Measurements from ENCODE around the gene SH3D19. TPM values are rescaled to one million over a fixed set of nuclear protein-coding genes. Genes with fewer than 3 reads are reported as not detected.

The SH3D19 gene
- total and polyA plus RNA-seq, 2 experiments from 2014 or later: 16.2 to 18.3 TPM

DNA sequence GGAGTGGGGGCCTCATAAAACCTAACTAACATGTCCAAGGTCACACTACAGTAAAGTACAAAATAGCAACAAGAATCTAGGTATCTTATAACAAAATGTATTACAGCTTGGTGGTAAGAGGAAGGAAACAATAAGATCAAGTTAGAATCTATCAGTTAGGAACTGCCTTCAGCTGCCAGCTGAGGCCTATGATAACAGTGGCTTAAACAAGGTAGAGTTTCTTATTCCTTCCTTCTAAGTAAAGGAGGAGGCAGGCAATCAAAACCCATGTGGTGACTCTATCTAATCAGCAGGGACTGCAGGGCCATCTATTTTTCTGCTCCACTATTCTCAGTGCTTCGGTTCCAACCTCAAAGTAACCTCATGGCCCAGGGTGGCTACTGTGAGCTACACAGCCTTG, 10.9 kb downstream of the SH3D19 start:
- no peak for DNase-seq (ENCODE audit: low read depth in 1 of 2, low spot score in 1 of 2)
- Histone ChIP-seq H3K27ac (peak overlapping the region; percentile 88), H3K36me3 (no peaks in the 10 kb centered on the region), H3K27me3 (no peaks in the 10 kb centered on the region), H3K4me3 (no peak overlapping the region), H3K9me3 (ENCODE audit: low read depth) (no peaks in the 10 kb centered on the region), H3K4me1 (ENCODE audit: low read depth) (peaks cover 23% of the 10 kb centered on the region)
- TF ChIP-seq, protein P1, sequence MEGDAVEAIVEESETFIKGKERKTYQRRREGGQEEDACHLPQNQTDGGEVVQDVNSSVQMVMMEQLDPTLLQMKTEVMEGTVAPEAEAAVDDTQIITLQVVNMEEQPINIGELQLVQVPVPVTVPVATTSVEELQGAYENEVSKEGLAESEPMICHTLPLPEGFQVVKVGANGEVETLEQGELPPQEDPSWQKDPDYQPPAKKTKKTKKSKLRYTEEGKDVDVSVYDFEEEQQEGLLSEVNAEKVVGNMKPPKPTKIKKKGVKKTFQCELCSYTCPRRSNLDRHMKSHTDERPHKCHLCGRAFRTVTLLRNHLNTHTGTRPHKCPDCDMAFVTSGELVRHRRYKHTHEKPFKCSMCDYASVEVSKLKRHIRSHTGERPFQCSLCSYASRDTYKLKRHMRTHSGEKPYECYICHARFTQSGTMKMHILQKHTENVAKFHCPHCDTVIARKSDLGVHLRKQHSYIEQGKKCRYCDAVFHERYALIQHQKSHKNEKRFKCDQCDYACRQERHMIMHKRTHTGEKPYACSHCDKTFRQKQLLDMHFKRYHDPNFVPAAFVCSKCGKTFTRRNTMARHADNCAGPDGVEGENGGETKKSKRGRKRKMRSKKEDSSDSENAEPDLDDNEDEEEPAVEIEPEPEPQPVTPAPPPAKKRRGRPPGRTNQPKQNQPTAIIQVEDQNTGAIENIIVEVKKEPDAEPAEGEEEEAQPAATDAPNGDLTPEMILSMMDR (IDR thresholded peaks at IDR 0.05; ENCODE audit: low read depth, low read length): no peak

- H3K36me3 ChIP-seq: no peaks in the 10 kb centered on the region
- TF ChIP-seq, protein P1 (IDR thresholded peaks at IDR 0.05; ENCODE audit: low read depth, low read length): no peak
- H3K27me3 ChIP-seq: no peaks in the 10 kb centered on the region
- no peak overlapping the region for H3K4me3 ChIP-seq
- DNase-seq (ENCODE audit: low read depth in 1 of 2, low spot score in 1 of 2): no peak
- H3K4me1 ChIP-seq (ENCODE audit: low read depth): peaks cover 23% of the 10 kb centered on the region
- peak overlapping the region; percentile 88 for H3K27ac ChIP-seq
- H3K9me3 ChIP-seq (ENCODE audit: low read depth): no peaks in the 10 kb centered on the region
These were observed 11.4 kb downstream of the SH3D19 start for GRCh38 chr4:151314010-151314355.

- Histone ChIP-seq H3K36me3 (no peaks in the 10 kb centered on the region), H3K27me3 (no peaks in the 10 kb centered on the region), H3K9me3 (ENCODE audit: low read depth) (no peaks in the 10 kb centered on the region), H3K27ac (peak overlapping the region; percentile 88), H3K4me3 (no peak overlapping the region), H3K4me1 (ENCODE audit: low read depth) (peaks cover 23% of the 10 kb centered on the region)
- TF ChIP-seq, protein P1 (IDR thresholded peaks at IDR 0.05; ENCODE audit: low read depth, low read length): no peak
- no peak for DNase-seq (ENCODE audit: low read depth in 1 of 2, low spot score in 1 of 2)
These were observed 11.9 kb downstream of the SH3D19 start for GRCh38 chr4:151313306-151314009.

DNA sequence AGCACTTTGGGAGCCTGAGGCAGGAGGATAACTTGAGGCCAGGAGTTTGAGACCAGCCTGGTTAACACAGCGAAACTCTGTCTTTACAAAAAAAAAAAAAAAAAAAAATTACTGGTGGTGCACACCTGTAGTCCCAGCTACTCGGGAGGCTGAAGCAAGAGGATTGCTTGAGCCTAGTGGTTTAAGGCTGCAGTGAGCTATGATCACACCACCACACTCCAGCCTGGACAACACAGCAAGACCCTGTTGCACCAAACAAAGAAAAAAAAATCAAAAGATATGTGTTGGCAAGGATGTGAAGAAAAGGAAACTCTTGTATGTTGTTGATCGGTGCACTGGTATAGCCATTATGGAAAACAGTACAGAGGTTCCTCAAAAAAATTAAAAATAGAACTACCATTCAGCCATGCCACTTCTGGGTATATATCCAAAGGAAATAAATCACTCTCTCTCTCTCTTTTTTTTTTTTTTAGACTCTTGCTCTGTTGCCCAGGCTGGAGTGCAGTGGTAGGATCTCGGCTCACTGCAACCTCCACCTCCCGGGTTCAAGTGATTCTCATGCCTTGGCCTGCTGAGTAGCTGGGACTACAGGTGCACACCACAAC, 15.2 kb downstream of the SH3D19 start:
- H3K4me1 ChIP-seq (ENCODE audit: low read depth): peaks cover 10% of the 10 kb centered on the region
- H3K27ac ChIP-seq: no peak overlapping the region
- no peaks in the 10 kb centered on the region for H3K27me3 ChIP-seq
- TF ChIP-seq, protein P1 (IDR thresholded peaks at IDR 0.05; ENCODE audit: low read depth, low read length): no peak
- H3K4me3 ChIP-seq: no peak overlapping the region
- H3K36me3 ChIP-seq: no peaks in the 10 kb centered on the region
- H3K9me3 ChIP-seq (ENCODE audit: low read depth): no peaks in the 10 kb centered on the region
- no peak for DNase-seq (ENCODE audit: low read depth in 1 of 2, low spot score in 1 of 2)

- no peaks in the 10 kb centered on the region for H3K9me3 ChIP-seq (ENCODE audit: low read depth)
- H3K4me3 ChIP-seq: no peak overlapping the region
- H3K4me1 ChIP-seq (ENCODE audit: low read depth): no peaks in the 10 kb centered on the region
- TF ChIP-seq, protein P1 (IDR thresholded peaks at IDR 0.05; ENCODE audit: low read depth, low read length): no peak
- no peaks in the 10 kb centered on the region for H3K27me3 ChIP-seq
- H3K27ac ChIP-seq: peak overlapping the region; percentile 57
- no peaks in the 10 kb centered on the region for H3K36me3 ChIP-seq
- no peak for DNase-seq (ENCODE audit: low read depth in 1 of 2, low spot score in 1 of 2)
These were observed 20.6 kb downstream of the SH3D19 start for GRCh38 chr4:151304755-151305154.

Data from cardiac muscle cell (in vitro differentiated cells and primary cell).